HepG2 (cell line): Measurements from ENCODE around the gene SYNE3. TPM values are rescaled to one million over a fixed set of nuclear protein-coding genes. Genes with fewer than 3 reads are reported as not detected.

Experiments
- ARID3A ChIP-seq: IDR thresholded peaks from 2 replicates; pipeline ENCODE4 v1.6.1; 2012; ENCODE audit warnings: low read depth, low read length, improper control_type of control experiment
- ARNTL ChIP-seq: sonication (generic); formaldehyde crosslinking; IDR thresholded peaks from 2 replicates; pipeline ENCODE4 v1.4.0; 2020; ENCODE audit warnings: mild to moderate bottlenecking, missing genetic modification reagents
- CREM ChIP-seq, 2 experiments: sonication (generic) in 1 of 2; formaldehyde crosslinking in 1 of 2; IDR thresholded peaks; 2 replicates each; pipeline versions ENCODE4 v1.4.0 to v1.6.1; 2016 to 2020; ENCODE audit warnings: antibody characterized with exemption in 1 of 2, mild to moderate bottlenecking in 1 of 2, missing genetic modification reagents in 1 of 2
- HNRNPL ChIP-seq: fragments of 200-400 bp; formaldehyde crosslinking; IDR thresholded peaks from 2 replicates; pipeline ENCODE4 v1.6.1; 2017; ENCODE audit warnings: mild to moderate bottlenecking, low read depth, low read length
- HNRNPUL1 ChIP-seq: fragments of 200-400 bp; formaldehyde crosslinking; IDR thresholded peaks from 2 replicates; pipeline ENCODE4 v1.6.1; 2017; ENCODE audit warnings: low read depth, mild to moderate bottlenecking, low read length, moderate library complexity
- IKZF4 ChIP-seq: sonication (generic); formaldehyde crosslinking; IDR thresholded peaks from 2 replicates; pipeline ENCODE4 v1.5.1; 2020; ENCODE audit warnings: borderline replicate concordance, mild to moderate bottlenecking, low read depth, missing genetic modification reagents; ENCODE audit errors: not compliant biosample characterization
- IRF2 ChIP-seq: IDR thresholded peaks from 2 replicates; pipeline ENCODE4 v1.6.1; 2018; ENCODE audit warnings: missing genetic modification reagents, missing compliant biosample characterization
- LRRFIP1 ChIP-seq: sonication (generic); formaldehyde crosslinking; conservative IDR thresholded peaks from 2 replicates; pipeline ENCODE4 v1.4.0; 2020; ENCODE audit warnings: missing genetic modification reagents
- MLX ChIP-seq: IDR thresholded peaks from 2 replicates; pipeline ENCODE4 v1.6.1; 2016
- NBN ChIP-seq: fragments of 450-650 bp; conservative IDR thresholded peaks from 2 replicates; pipeline ENCODE4 v1.6.1; 2017
- SALL1 ChIP-seq: sonication (generic); formaldehyde crosslinking; IDR thresholded peaks from 2 replicates; pipeline ENCODE4 v1.8.0; 2022; ENCODE audit warnings: mild to moderate bottlenecking, missing genetic modification reagents
- TFAP4 ChIP-seq: sonication (generic); IDR thresholded peaks from 2 replicates; pipeline ENCODE4 v1.6.1; 2016; ENCODE audit warnings: low read depth, borderline replicate concordance
- TMF1 ChIP-seq: sonication (generic); formaldehyde crosslinking; IDR thresholded peaks from 2 replicates; pipeline ENCODE4 v1.8.1; 2022; ENCODE audit warnings: low read depth, missing genetic modification reagents
- TOE1 ChIP-seq: sonication (generic); formaldehyde crosslinking; IDR thresholded peaks from 2 replicates; pipeline ENCODE4 v1.4.0; 2020; ENCODE audit warnings: mild to moderate bottlenecking, missing genetic modification reagents
- TOPORS ChIP-seq: sonication (generic); formaldehyde crosslinking; IDR thresholded peaks from 2 replicates; pipeline ENCODE4 v1.8.0; 2023; ENCODE audit warnings: mild to moderate bottlenecking, missing genetic modification reagents
- ZFP41 ChIP-seq: sonication (generic); formaldehyde crosslinking; IDR thresholded peaks from 2 replicates; pipeline ENCODE4 v1.4.0; 2020; ENCODE audit warnings: mild to moderate bottlenecking, missing genetic modification reagents, borderline replicate concordance
- ZFP91 ChIP-seq: sonication (generic); formaldehyde crosslinking; IDR thresholded peaks from 2 replicates; pipeline ENCODE4 v1.9.0; 2022; ENCODE audit warnings: missing genetic modification reagents, mild to moderate bottlenecking, borderline replicate concordance
- ZNF121 ChIP-seq: sonication (generic); formaldehyde crosslinking; IDR thresholded peaks from 2 replicates; pipeline ENCODE4 v1.5.0; 2020; ENCODE audit warnings: mild to moderate bottlenecking, missing genetic modification reagents
- ZNF615 ChIP-seq: sonication (generic); formaldehyde crosslinking; IDR thresholded peaks from 2 replicates; pipeline ENCODE4 v1.5.0; 2020; ENCODE audit warnings: mild to moderate bottlenecking, missing genetic modification reagents, borderline replicate concordance
- ZNF616 ChIP-seq: sonication (generic); formaldehyde crosslinking; IDR thresholded peaks from 2 replicates; pipeline ENCODE4 v1.5.0; 2020; ENCODE audit warnings: low read depth, mild to moderate bottlenecking, missing genetic modification reagents
- ZNF746 ChIP-seq: sonication (generic); formaldehyde crosslinking; IDR thresholded peaks from 2 replicates; pipeline ENCODE4 v1.8.0; 2022; ENCODE audit warnings: mild to moderate bottlenecking, missing genetic modification reagents
- ZSCAN12 ChIP-seq: sonication (generic); formaldehyde crosslinking; IDR thresholded peaks from 2 replicates; pipeline ENCODE4 v1.9.0; 2021; ENCODE audit warnings: mild to moderate bottlenecking, missing genetic modification reagents
- polyA plus RNA-seq, 8 experiments: library from polyadenylated mRNA; depleted of rRNA in 3 of 8; stranded (reverse) in 7 of 8; unstranded in 1 of 8; fragments of >200 nt; fragmentation: Illumina TruSeq in 4 of 8; extraction: Trizol in 4 of 8; gene quantifications; 2 replicates each; pipeline versions ENCODE4 v1.2.1 to v1.2.3, GENCODE V29; 2011 to 2016; ENCODE audit warnings: low read depth in 4 of 8, missing spikeins in 1 of 8, mixed read lengths in 1 of 8; ENCODE audit not compliant: insufficient read depth in 1 of 8
- total RNA-seq, 5 experiments: library from RNA; depleted of rRNA; stranded (reverse); fragments of >200 nt; fragmentation: Illumina TruSeq; extraction: Trizol; gene quantifications; 2 replicates each; pipeline ENCODE4 v1.2.3, GENCODE V29; 2016; ENCODE audit warnings: low read depth in 1 of 5

SYNE3 gene
- total and polyA plus RNA-seq, 2 of the 13 experiments (the other 11 are each of a cell fraction or from before 2014, with no cell fraction given) = 7.8 to 8.0 TPM

- no peak for TF ChIP-seq LRRFIP1 (CRISPR knock-in tag)
- TF ChIP-seq IRF2 (CRISPR knock-in tag) = peak; percentile 48
- TF ChIP-seq TMF1 (CRISPR knock-in tag) = no peak
- TF ChIP-seq ZNF121 (CRISPR knock-in tag) = no peak
- TF ChIP-seq ZFP91 (CRISPR knock-in tag) = peak; percentile 19; the same call in 1 of the 2 replicates
- TF ChIP-seq ZNF746 (CRISPR knock-in tag) = 0 out of 2 replicates have a peak, but pooled peaks have one; percentile 37
- TF ChIP-seq MLX (CRISPR knock-in tag) = peak; percentile 97
- TF ChIP-seq ARID3A = peak; percentile 80
- peak; percentile 77; the same call in 1 of the 2 replicates for TF ChIP-seq TFAP4
- no peak for TF ChIP-seq ZSCAN12 (CRISPR knock-in tag)
- TF ChIP-seq HNRNPUL1 = no peak
- TF ChIP-seq ZFP41 (CRISPR knock-in tag) = no peak
- no peak for TF ChIP-seq ZNF616 (CRISPR knock-in tag)
- peak; percentile 62 for TF ChIP-seq CREM (IDR thresholded peaks at IDR 0.05)
- TF ChIP-seq CREM (CRISPR knock-in tag; IDR thresholded peaks at IDR 0.05) = no peak
- TF ChIP-seq TOE1 (CRISPR knock-in tag) = no peak
- peak; percentile 65; the same call in 1 of the 2 replicates for TF ChIP-seq TOPORS
- TF ChIP-seq ARNTL = peak; percentile 37; the same call in 1 of the 2 replicates
- TF ChIP-seq SALL1 (CRISPR knock-in tag) = peak; percentile 93
- TF ChIP-seq ZNF615 (CRISPR knock-in tag) = 0 out of 2 replicates have a peak, but pooled peaks have one; percentile 28
- no peak for TF ChIP-seq NBN
- TF ChIP-seq IKZF4 (CRISPR knock-in tag) = no peak
- TF ChIP-seq HNRNPL = no peak
These were observed 6.8 kb upstream of the SYNE3 start (continued) for GRCh38 chr14:95523051-95523814.
